ENCODE measurements around the gene AURKA. TPM values are rescaled to one million over a fixed set of nuclear protein-coding genes. Genes with fewer than 3 reads are reported as not detected.

AURKA gene
- total and polyA plus RNA-seq, 2 experiments from 2014 or later = 75.8 to 82.0 TPM

- no peak overlapping the region for H3K27ac Mint-ChIP-seq
- H3K9me3 Mint-ChIP-seq = no peaks in the 10 kb centered on the region; the same call in 2 of the 3 replicates
- no peak overlapping the region for H3K4me3 Mint-ChIP-seq
- no peak for ATAC-seq
- no peak for DNase-seq (ENCODE audit: low spot score)
- H4K20me1 ChIP-seq (replicated peaks; ENCODE audit: insufficient read depth) = no peaks in the 10 kb centered on the region
- no peak overlapping the region for H2AFZ ChIP-seq
- TF ChIP-seq ZNF331 (CRISPR knock-in tag; IDR thresholded peaks at IDR 0.05; ENCODE audit: low read depth) (no peak), ZNF462 (CRISPR knock-in tag; IDR thresholded peaks at IDR 0.05) (no peak), REST (IDR thresholded peaks at IDR 0.05; ENCODE audit: unreplicated experiment) (no peak), NANOG (IDR thresholded peaks at IDR 0.05; ENCODE audit: borderline replicate concordance) (no peak), CREB1 (CRISPR knock-in tag; IDR thresholded peaks at IDR 0.05; ENCODE audit: low read depth) (no peak), EZH2 (IDR thresholded peaks at IDR 0.05; ENCODE audit: low read depth, unreplicated experiment) (no peak), EZH2phosphoT487 (IDR thresholded peaks at IDR 0.05; ENCODE audit: unreplicated experiment) (no peak), STAT1 (IDR thresholded peaks at IDR 0.05; ENCODE audit: unreplicated experiment) (no peak), CTCF (conservative IDR thresholded peaks at IDR 0.05; ENCODE audit: low read depth in 2 of 2) (no peak), ZNF114 (CRISPR knock-in tag; IDR thresholded peaks at IDR 0.05) (no peak), JUNB (IDR thresholded peaks at IDR 0.05; ENCODE audit: unreplicated experiment) (no peak), POLR2AphosphoS5 (IDR thresholded peaks at IDR 0.05; ENCODE audit: low read depth) (no peak), ETS1 (IDR thresholded peaks at IDR 0.05) (no peak)
- no peaks in the 10 kb centered on the region; the same call in 2 of the 3 replicates for H3K36me3 Mint-ChIP-seq (ENCODE audit: low read depth)
- H3K27me3 ChIP-seq (ENCODE audit: insufficient read depth) = 0 out of 2 replicates have a peak, but pooled peaks cover 12% of the 10 kb centered on the region
- H3K4me1 Mint-ChIP-seq = peaks cover 3% of the 10 kb centered on the region
- H3K36me3 ChIP-seq (ENCODE audit: insufficient read depth) = no peaks in the 10 kb centered on the region
- H3K9me2 ChIP-seq (ENCODE audit: insufficient read depth) = no peaks in the 10 kb centered on the region
- H3K79me2 ChIP-seq (replicated peaks; ENCODE audit: insufficient read depth) = no peaks in the 10 kb centered on the region
- no peak overlapping the region for H3K4me2 ChIP-seq
- H3K4me1 ChIP-seq (ENCODE audit: insufficient read depth) = no peaks in the 10 kb centered on the region
- H3F3A ChIP-seq (replicated peaks; ENCODE audit: low read depth) = no peaks in the 10 kb centered on the region
- H3K4me3 ChIP-seq = no peak overlapping the region
- no peak overlapping the region for H3K27ac ChIP-seq (ENCODE audit: low read depth)
- H3K27me3 Mint-ChIP-seq (ENCODE audit: insufficient read depth, low read depth, poor library complexity) = peaks cover 25% of the 10 kb centered on the region
These were observed 35.8 kb upstream of the AURKA start for GRCh38 chr20:56427797-56428196.
